IMR-90 (cell line): ENCODE data around the gene ANKRD27. TPM values are rescaled to one million over a fixed set of nuclear protein-coding genes. Genes with fewer than 3 reads are reported as not detected.

Experiments used
- ATAC-seq: fragments of 200-7000 bp; cut with Tn5 transposase; 2 replicates; pipeline ENCODE4 v1.9.1; 2020; ENCODE audit warnings: low read depth, mild to moderate bottlenecking, moderate library complexity
- BruUV-seq: library from RNA; stranded (reverse); fragments of 400-500 nt; replicated peaks from 2 replicates; lab custom pipeline; 2021; lab: Mats Ljungman, UMichigan
- CTCF ChIA-PET: fragments of 300-600 bp; formaldehyde crosslinking; extraction: SDS; loops from one replicate; lab custom pipeline; 2021; ENCODE audit warnings: antibody characterized with exemption; lab: Yijun Ruan, JAX
- POLR2A ChIA-PET: fragments of 300-600 bp; sonication (Branson Sonifier 250); formaldehyde crosslinking; loops from one replicate; lab custom pipeline; 2022; ENCODE audit warnings: antibody characterized with exemption; ENCODE audit not compliant: unreplicated experiment; lab: Charles Lee
- DNase-seq: peaks from one replicate; pipeline ENCODE4 v3.0.0; 2013
- H2AFZ ChIP-seq: replicated peaks from 2 replicates; pipeline ENCODE3; 2013; ENCODE audit warnings: low read length, mild to moderate bottlenecking; ENCODE audit not compliant: poor library complexity
- H2AK5ac ChIP-seq: 2 replicates; pipeline ENCODE4 v1.6.1; 2013; ENCODE audit warnings: low read depth, low read length, inconsistent platforms
- H2AK9ac ChIP-seq: replicated peaks from 2 replicates; pipeline ENCODE3; 2013; ENCODE audit warnings: mild to moderate bottlenecking, low read depth, low read length, moderate library complexity; ENCODE audit not compliant: poor library complexity
- H2BK120ac ChIP-seq: 2 replicates; pipeline ENCODE4 v1.6.1; 2013; ENCODE audit warnings: low read depth, low read length, inconsistent platforms
- H2BK15ac ChIP-seq: 3 replicates; pipeline ENCODE4 v1.6.1; 2013; ENCODE audit warnings: low read depth, low read length, inconsistent platforms
- H2BK20ac ChIP-seq: 2 replicates; pipeline ENCODE4 v1.6.1; 2013; ENCODE audit warnings: low read depth, mild to moderate bottlenecking, inconsistent platforms, low read length, moderate library complexity
- H2BK5ac ChIP-seq: 2 replicates; pipeline ENCODE4 v1.6.1; 2013; ENCODE audit warnings: mild to moderate bottlenecking, low read depth, low read length, inconsistent platforms; ENCODE audit not compliant: poor library complexity, severe bottlenecking
- H3K14ac ChIP-seq: replicated peaks from 2 replicates; pipeline ENCODE4 v1.6.1; 2013; ENCODE audit warnings: low read depth, low read length, inconsistent platforms
- H3K18ac ChIP-seq: 2 replicates; pipeline ENCODE4 v1.6.1; 2013; ENCODE audit warnings: low read depth, low read length, control low read depth
- H3K23ac ChIP-seq: 2 replicates; pipeline ENCODE4 v1.6.1; 2013; ENCODE audit warnings: low read depth, low read length, inconsistent platforms
- H3K27ac ChIP-seq: 2 replicates; pipeline ENCODE4 v1.5.1; 2013; ENCODE audit warnings: mild to moderate bottlenecking, control low read depth, low read length; ENCODE audit not compliant: insufficient read depth
- H3K27me3 ChIP-seq: 2 replicates; pipeline ENCODE4 v1.6.1; 2013; ENCODE audit warnings: low read length; ENCODE audit not compliant: control insufficient read depth, insufficient read depth
- H3K36me3 ChIP-seq: 2 replicates; pipeline ENCODE4 v1.6.1; 2013; ENCODE audit warnings: low read length, mixed read lengths; ENCODE audit not compliant: control insufficient read depth, insufficient read depth
- H3K4ac ChIP-seq: 2 replicates; pipeline ENCODE4 v1.6.1; 2013; ENCODE audit warnings: low read depth, low read length, inconsistent platforms
- H3K4me1 ChIP-seq: 2 replicates; pipeline ENCODE4 v1.6.1; 2013; ENCODE audit warnings: low read length, mixed read lengths; ENCODE audit not compliant: control insufficient read depth, insufficient read depth
- H3K4me2 ChIP-seq: 2 replicates; pipeline ENCODE4 v1.6.1; 2013; ENCODE audit warnings: low read depth, mild to moderate bottlenecking, control low read depth, low read length, moderate library complexity
- H3K4me3 ChIP-seq: 2 replicates; pipeline ENCODE4 v1.5.1; 2013; ENCODE audit warnings: low read depth, mild to moderate bottlenecking, control low read depth, low read length, moderate library complexity; ENCODE audit not compliant: insufficient read depth
- H3K56ac ChIP-seq: 2 replicates; pipeline ENCODE4 v1.6.1; 2013; ENCODE audit warnings: low read length, inconsistent platforms; ENCODE audit not compliant: insufficient read depth; ENCODE audit errors: extremely low read depth
- H3K79me1 ChIP-seq, 2 experiments: 2 replicates each; pipeline ENCODE4 v1.6.1; 2013; ENCODE audit warnings: low read length in 2 of 2, inconsistent platforms in 1 of 2, low read depth in 1 of 2
- H3K9ac ChIP-seq: 2 replicates; pipeline ENCODE4 v1.6.1; 2013; ENCODE audit warnings: low read depth, low read length, control low read depth
- H3K9me1 ChIP-seq: 2 replicates; pipeline ENCODE4 v1.6.1; 2013; ENCODE audit warnings: low read length, inconsistent platforms; ENCODE audit not compliant: insufficient read depth
- H3K9me3 ChIP-seq: 2 replicates; pipeline ENCODE4 v1.6.1; 2013; ENCODE audit warnings: low read length; ENCODE audit not compliant: control insufficient read depth, insufficient read depth
- H4K20me1 ChIP-seq: 2 replicates; pipeline ENCODE4 v1.6.1; 2013; ENCODE audit warnings: low read length, inconsistent platforms; ENCODE audit not compliant: insufficient read depth
- H4K5ac ChIP-seq: 2 replicates; pipeline ENCODE4 v1.6.1; 2013; ENCODE audit warnings: mild to moderate bottlenecking, low read depth, low read length, control low read depth
- H4K8ac ChIP-seq, 2 experiments: 2 replicates each; pipeline ENCODE4 v1.6.1; 2013; ENCODE audit warnings: low read depth in 2 of 2, low read length in 2 of 2, control low read depth in 1 of 2, inconsistent platforms in 1 of 2
- H4K91ac ChIP-seq: 2 replicates; pipeline ENCODE4 v1.6.1; 2013; ENCODE audit warnings: low read depth, low read length, inconsistent platforms; ENCODE audit not compliant: insufficient read depth
- ELK1 ChIP-seq: fragments of 150-350 bp; IDR thresholded peaks from 2 replicates; pipeline ENCODE4 v1.6.1; 2016; ENCODE audit warnings: low read depth, mild to moderate bottlenecking, low read length, moderate library complexity, borderline replicate concordance
- MAFK ChIP-seq: IDR thresholded peaks from 2 replicates; pipeline ENCODE4 v1.6.1; 2012; ENCODE audit warnings: low read depth, low read length, improper control_type of control experiment
- MXI1 ChIP-seq: IDR thresholded peaks from 2 replicates; pipeline ENCODE4 v1.6.1; 2012; ENCODE audit warnings: low read depth, mild to moderate bottlenecking, low read length, moderate library complexity, borderline replicate concordance
- NFE2L2 ChIP-seq: fragments of 150-350 bp; IDR thresholded peaks from 2 replicates; pipeline ENCODE4 v1.6.1; 2016; ENCODE audit warnings: low read depth, mild to moderate bottlenecking, low read length
- RAD21 ChIP-seq: IDR thresholded peaks from 2 replicates; pipeline ENCODE4 v1.6.1; 2012; ENCODE audit warnings: low read length, improper control_type of control experiment
- RCOR1 ChIP-seq: IDR thresholded peaks from 2 replicates; pipeline ENCODE4 v1.6.1; 2012; ENCODE audit warnings: mild to moderate bottlenecking, low read length, improper control_type of control experiment; ENCODE audit not compliant: insufficient replicate concordance
- RFX5 ChIP-seq: IDR thresholded peaks from 2 replicates; pipeline ENCODE4 v1.8.0; 2012; ENCODE audit warnings: low read depth, mild to moderate bottlenecking, low read length, moderate library complexity
- USF2 ChIP-seq: fragments of 150-350 bp; IDR thresholded peaks from 2 replicates; pipeline ENCODE4 v1.6.1; 2017; ENCODE audit warnings: mild to moderate bottlenecking, antibody characterized with exemption, low read length, low read depth
- WGBS, 2 experiments: methylation state at CpG; one replicate each; pipeline versions ENCODE4 v1.1.5 to v1.1.7; 2013; ENCODE audit warnings: missing lambda C conversion rate in 2 of 2; ENCODE audit not compliant: insufficient read length in 1 of 2; ENCODE audit errors: extremely low coverage in 2 of 2; 5-methylcytosine and 5-hydroxymethylcytosine counted together
- dilution Hi-C: fragments of 300-500 bp; cut with HindIII; formaldehyde crosslinking; loops from one replicate; pipeline ENCODE4 v1.14.3; 2018; ENCODE audit warnings: low sequenced_read_pairs; ENCODE audit not compliant: unreplicated experiment
- in situ Hi-C: fragments of 300-500 bp; cut with MboI; formaldehyde crosslinking; loops from 3 replicates; pipeline ENCODE4 v1.14.3; 2019; ENCODE audit warnings: low sequenced_read_pairs, inconsistent platforms, mixed read lengths
- intact Hi-C: fragments of 100-400 bp; cut with micrococcal nuclease; formaldehyde crosslinking; loops from 2 replicates; pipeline ENCODE4 v1.10.0; 2022
- polyA plus RNA-seq, 3 experiments: library from polyadenylated mRNA; depleted of rRNA; stranded (reverse); fragments of >200 nt; gene quantifications; 2 replicates each; pipeline ENCODE4 v1.2.3, GENCODE V29; 2012; ENCODE audit warnings: low replicate concordance in 1 of 3
- total RNA-seq: library from RNA; depleted of rRNA; stranded (reverse); fragments of >200 nt; gene quantifications from 2 replicates; pipeline ENCODE4 v1.2.3, GENCODE V29; 2012

The ANKRD27 gene
- total and polyA plus RNA-seq, 2 of the 4 experiments (the other 2 are of a cell fraction): 16.7 to 35.0 TPM

GRCh38 chr19:32638625-32639024 lies 36.4 kb downstream of the ANKRD27 start:
- POLR2A ChIA-PET: no interaction called here
- Histone ChIP-seq H2BK120ac (no peak overlapping the region), H3K56ac (no peak overlapping the region), H2BK5ac (no peak overlapping the region), H4K91ac (no peak overlapping the region), H3K4me2 (no peak overlapping the region), H3K9me1 (no peaks in the 10 kb centered on the region; the same call in 1 of the 2 replicates), H3K18ac (no peak overlapping the region), H3K9me3 (no peaks in the 10 kb centered on the region), H2BK20ac (no peak overlapping the region), H4K20me1 (no peaks in the 10 kb centered on the region), H3K4me1 (no peaks in the 10 kb centered on the region), H3K23ac (no peak overlapping the region), H3K4ac (no peak overlapping the region), H3K79me1 (no peaks in the 10 kb centered on the region), H3K4me3 (no peak overlapping the region), H2AK5ac (no peak overlapping the region), H3K14ac (no peak overlapping the region), H2BK15ac (no peak overlapping the region), H3K9ac (no peak overlapping the region), H2AFZ (no peak overlapping the region), H3K36me3 (peaks cover 57% of the 10 kb centered on the region), H3K27me3 (no peaks in the 10 kb centered on the region), H4K5ac (no peak overlapping the region), H4K8ac (no peak overlapping the region), H3K27ac (no peak overlapping the region), H2AK9ac (no peak overlapping the region)
- BruUV-seq: no TSS peak
- ATAC-seq (no peak), DNase-seq (no peak)
- WGBS, 2 experiments: 100% methylated on average over 4 of the region's 13 CpGs; no CpG with 5 or more reads in 1 of the 2 experiments
- TF ChIP-seq USF2: no peak
- no peak for TF ChIP-seq MXI1
- no peak for TF ChIP-seq MAFK
- TF ChIP-seq NFE2L2: no peak
- no peak for TF ChIP-seq ELK1
- TF ChIP-seq RCOR1: no peak
- TF ChIP-seq RAD21: no peak
- TF ChIP-seq RFX5: no peak
- CTCF ChIA-PET: interaction anchor here (0.9 kb wide), 1 partner anchor 12 kb away, joined by 4 read pairs; no protein-coding TSS in a partner anchor
- intact Hi-C loops: no loop called here
- dilution Hi-C loops: no loop called here
- in situ Hi-C loops: no loop called here
